HepG2 (cell line): ENCODE measurements around the gene FHL1. TPM values are rescaled to one million over a fixed set of nuclear protein-coding genes. Genes with fewer than 3 reads are reported as not detected.

ENCODE experiments used
- ATAC-seq: fragments of 200-7000 bp; cut with Tn5 transposase; 3 replicates; pipeline ENCODE4 v1.9.1; 2020; ENCODE audit warnings: mild to moderate bottlenecking, moderate library complexity
- BruUV-seq: library from RNA; stranded (reverse); fragments of 400-500 nt; replicated peaks from 2 replicates; lab custom pipeline; 2021; lab: Mats Ljungman, UMichigan
- CTCF ChIA-PET: fragments of 300-600 bp; formaldehyde crosslinking; extraction: SDS; loops from one replicate; lab custom pipeline; 2021; ENCODE audit warnings: low total read pairs, inconsistent platforms, low intra/inter-chr PET ratio; lab: Yijun Ruan, JAX
- POLR2A ChIA-PET: fragments of 350-600 bp; sonication (Branson Sonifier 250); formaldehyde crosslinking; loops from one replicate; lab custom pipeline; 2020; ENCODE audit warnings: antibody characterized with exemption, inconsistent platforms; lab: Yijun Ruan, JAX
- DNase-seq: peaks from one replicate; pipeline ENCODE4 v3.0.0-alpha.2; 2015; ENCODE audit warnings: low spot score
- FAIRE-seq: peaks from 3 replicates; lab custom pipeline; 2011; peaks lifted over from hg19 to GRCh38; lab: Jason Lieb, UNC
- H2AFZ ChIP-seq: one replicate; pipeline ENCODE4 v1.6.1; 2011; ENCODE audit warnings: low read length, inconsistent platforms
- H3K27ac ChIP-seq: fragments of 300-600 bp; 3 replicates; pipeline ENCODE4 v1.8.0; 2011; ENCODE audit warnings: mixed run types, mild to moderate bottlenecking, mixed read lengths, low read length, inconsistent platforms; ENCODE audit not compliant: insufficient read depth; ENCODE audit errors: extremely low read length
- H3K27me3 ChIP-seq, 2 experiments: fragments of 200-600 bp in 1 of 2; 2 replicates in 1 of 2; 3 replicates in 1 of 2; pipeline versions ENCODE4 v1.6.0 to v1.8.0; 2011; ENCODE audit warnings: low read length in 2 of 2, mild to moderate bottlenecking in 2 of 2, moderate library complexity in 2 of 2, inconsistent platforms in 1 of 2; ENCODE audit not compliant: insufficient read depth in 2 of 2, control insufficient read depth in 1 of 2
- H3K36me3 ChIP-seq, 2 experiments: fragments of 200-600 bp in 1 of 2; replicated peaks in 1 of 2; 2 replicates in 1 of 2; 3 replicates in 1 of 2; pipeline versions ENCODE4 v1.5.1 to v1.8.0; 2011; ENCODE audit warnings: low read length in 2 of 2, inconsistent platforms in 1 of 2; ENCODE audit not compliant: insufficient read depth in 2 of 2, control insufficient read depth in 1 of 2
- H3K4me1 ChIP-seq: 2 replicates; pipeline ENCODE4 v1.5.1; 2012; ENCODE audit warnings: low read length, inconsistent platforms; ENCODE audit not compliant: insufficient read depth
- H3K4me2 ChIP-seq: 2 replicates; pipeline ENCODE4 v1.6.0; 2011; ENCODE audit warnings: low read depth, low read length, inconsistent platforms
- H3K4me3 ChIP-seq, 3 experiments: fragments of 200-600 bp in 1 of 3; sonication (generic), shearing (Covaris generic) in 1 of 3; replicated peaks in 1 of 3; 2 replicates each; pipeline ENCODE4 v1.5.1; 2011 to 2016; ENCODE audit warnings: low read length in 3 of 3, inconsistent platforms in 2 of 3, low read depth in 2 of 3, mild to moderate bottlenecking in 2 of 3, control low read depth in 1 of 3, mixed read lengths in 1 of 3; ENCODE audit not compliant: insufficient read depth in 1 of 3
- H3K79me2 ChIP-seq: one replicate; pipeline ENCODE4 v1.6.1; 2011; ENCODE audit warnings: low read length, inconsistent platforms; ENCODE audit not compliant: insufficient read depth
- H3K9ac ChIP-seq: 2 replicates; pipeline ENCODE4 v1.6.0; 2011; ENCODE audit warnings: mild to moderate bottlenecking, low read depth, low read length, inconsistent platforms; ENCODE audit not compliant: insufficient read depth
- H3K9me3 ChIP-seq: 2 replicates; pipeline ENCODE4 v1.5.1; 2012; ENCODE audit warnings: mild to moderate bottlenecking, low read length
- H4K20me1 ChIP-seq: 2 replicates; pipeline ENCODE4 v1.6.0; 2011; ENCODE audit warnings: inconsistent platforms, mild to moderate bottlenecking, low read length, moderate library complexity; ENCODE audit not compliant: insufficient read depth
- GABPB1 ChIP-seq: IDR thresholded peaks from 2 replicates; pipeline ENCODE4 v1.6.1; 2016; ENCODE audit warnings: mild to moderate bottlenecking, missing genetic modification reagents, moderate library complexity, missing compliant biosample characterization
- KLF16 ChIP-seq, 2 experiments: sonication (generic) in 1 of 2; formaldehyde crosslinking in 1 of 2; IDR thresholded peaks; 2 replicates each; pipeline versions ENCODE4 v1.6.1 to v1.8.0; 2016 to 2023; ENCODE audit warnings: missing genetic modification reagents in 2 of 2, missing compliant biosample characterization in 1 of 2
- MBD4 ChIP-seq: IDR thresholded peaks from 2 replicates; pipeline ENCODE4 v1.6.1; 2012; ENCODE audit warnings: low read length, inconsistent platforms, borderline replicate concordance
- MTA3 ChIP-seq: sonication (generic); formaldehyde crosslinking; IDR thresholded peaks from 2 replicates; pipeline ENCODE4 v1.4.0; 2020; ENCODE audit warnings: missing genetic modification reagents
- NFYC ChIP-seq: IDR thresholded peaks from 2 replicates; pipeline ENCODE4 v1.6.1; 2016; ENCODE audit warnings: missing genetic modification reagents, missing compliant biosample characterization
- NR1H2 ChIP-seq: sonication (generic); formaldehyde crosslinking; IDR thresholded peaks from 2 replicates; pipeline ENCODE4 v1.8.1; 2022; ENCODE audit warnings: low read depth, missing genetic modification reagents, borderline replicate concordance
- RNF219 ChIP-seq: sonication (generic); formaldehyde crosslinking; IDR thresholded peaks from 2 replicates; pipeline ENCODE4 v1.5.0; 2020; ENCODE audit warnings: mild to moderate bottlenecking, missing genetic modification reagents
- YEATS4 ChIP-seq: sonication (generic); formaldehyde crosslinking; IDR thresholded peaks from 2 replicates; pipeline ENCODE4 v1.4.0; 2020; ENCODE audit warnings: missing genetic modification reagents, borderline replicate concordance
- ZFP90 ChIP-seq: sonication (generic); formaldehyde crosslinking; IDR thresholded peaks from 2 replicates; pipeline ENCODE4 v1.8.0; 2022; ENCODE audit warnings: missing genetic modification reagents, mild to moderate bottlenecking, inconsistent platforms, borderline replicate concordance
- ZNF44 ChIP-seq: sonication (generic); formaldehyde crosslinking; IDR thresholded peaks from 2 replicates; pipeline ENCODE4 v1.5.1; 2020; ENCODE audit warnings: mild to moderate bottlenecking, missing genetic modification reagents
- ZNF451 ChIP-seq: sonication (generic); formaldehyde crosslinking; IDR thresholded peaks from 2 replicates; pipeline ENCODE4 v1.5.0; 2020; ENCODE audit warnings: mild to moderate bottlenecking, missing genetic modification reagents
- ZNF567 ChIP-seq: sonication (generic); formaldehyde crosslinking; IDR thresholded peaks from 2 replicates; pipeline ENCODE4 v1.8.1; 2023; ENCODE audit warnings: mild to moderate bottlenecking, missing genetic modification reagents, borderline replicate concordance
- ZNF615 ChIP-seq: sonication (generic); formaldehyde crosslinking; IDR thresholded peaks from 2 replicates; pipeline ENCODE4 v1.5.0; 2020; ENCODE audit warnings: mild to moderate bottlenecking, missing genetic modification reagents, borderline replicate concordance
- WGBS: methylation state at CpG from one replicate; pipeline ENCODE4 v1.1.6; 2017; ENCODE audit warnings: low lambda C conversion rate; 5-methylcytosine and 5-hydroxymethylcytosine counted together
- in situ Hi-C: cut with HindIII; loops from 2 replicates; pipeline ENCODE4 v1.10.0; 2017; ENCODE audit warnings: low pct_unique_long_range_greater_than_20kb; ENCODE audit not compliant: extremely low pct_ligation_motif_present
- intact Hi-C: fragments of 100-400 bp; cut with micrococcal nuclease; formaldehyde crosslinking; loops from one replicate; pipeline ENCODE4 v1.10.0; 2022; ENCODE audit not compliant: unreplicated experiment
- polyA plus RNA-seq, 8 experiments: library from polyadenylated mRNA; depleted of rRNA in 3 of 8; stranded (reverse) in 7 of 8; unstranded in 1 of 8; fragments of >200 nt; fragmentation: Illumina TruSeq in 4 of 8; extraction: Trizol in 4 of 8; gene quantifications; 2 replicates each; pipeline versions ENCODE4 v1.2.1 to v1.2.3, GENCODE V29; 2011 to 2016; ENCODE audit warnings: low read depth in 4 of 8, missing spikeins in 1 of 8, mixed read lengths in 1 of 8; ENCODE audit not compliant: insufficient read depth in 1 of 8
- total RNA-seq, 5 experiments: library from RNA; depleted of rRNA; stranded (reverse); fragments of >200 nt; fragmentation: Illumina TruSeq; extraction: Trizol; gene quantifications; 2 replicates each; pipeline ENCODE4 v1.2.3, GENCODE V29; 2016; ENCODE audit warnings: low read depth in 1 of 5
- TF ChIP-seq, protein P1 (sequence below): sonication (generic); formaldehyde crosslinking; IDR thresholded peaks from 2 replicates; pipeline ENCODE4 v1.4.0; 2020; ENCODE audit warnings: mild to moderate bottlenecking, missing genetic modification reagents

The FHL1 gene
- total and polyA plus RNA-seq, 2 of the 13 experiments (the other 11 are each of a cell fraction or from before 2014, with no cell fraction given) = 0.33 TPM; not detected in 1

GRCh38 chrX:136189222-136189621 is 41.9 kb downstream of the FHL1 start:
- FAIRE-seq = no peak
- H3K36me3 ChIP-seq = no peaks in the 10 kb centered on the region
- no peaks in the 10 kb centered on the region for H3K4me1 ChIP-seq
- H3K9ac ChIP-seq = no peak overlapping the region
- WGBS = 4% methylated on average over 2 of the region's 2 CpGs
- no peak overlapping the region for H2AFZ ChIP-seq
- H3K9me3 ChIP-seq = no peaks in the 10 kb centered on the region
- H4K20me1 ChIP-seq = no peaks in the 10 kb centered on the region
- CTCF ChIA-PET = no interaction called here
- POLR2A ChIA-PET = no interaction called here
- no TSS peak for BruUV-seq
- TF ChIP-seq KLF16 (CRISPR knock-in tag; IDR thresholded peaks at IDR 0.05) = no peak
- TF ChIP-seq ZNF615 (CRISPR knock-in tag) = no peak
- TF ChIP-seq MBD4 = no peak
- TF ChIP-seq, protein P1, sequence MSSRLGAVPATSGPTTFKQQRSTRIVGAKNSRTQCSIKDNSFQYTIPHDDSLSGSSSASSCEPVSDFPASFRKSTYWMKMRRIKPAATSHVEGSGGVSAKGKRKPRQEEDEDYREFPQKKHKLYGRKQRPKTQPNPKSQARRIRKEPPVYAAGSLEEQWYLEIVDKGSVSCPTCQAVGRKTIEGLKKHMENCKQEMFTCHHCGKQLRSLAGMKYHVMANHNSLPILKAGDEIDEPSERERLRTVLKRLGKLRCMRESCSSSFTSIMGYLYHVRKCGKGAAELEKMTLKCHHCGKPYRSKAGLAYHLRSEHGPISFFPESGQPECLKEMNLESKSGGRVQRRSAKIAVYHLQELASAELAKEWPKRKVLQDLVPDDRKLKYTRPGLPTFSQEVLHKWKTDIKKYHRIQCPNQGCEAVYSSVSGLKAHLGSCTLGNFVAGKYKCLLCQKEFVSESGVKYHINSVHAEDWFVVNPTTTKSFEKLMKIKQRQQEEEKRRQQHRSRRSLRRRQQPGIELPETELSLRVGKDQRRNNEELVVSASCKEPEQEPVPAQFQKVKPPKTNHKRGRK = no peak
- TF ChIP-seq ZNF451 (CRISPR knock-in tag) = no peak
- TF ChIP-seq YEATS4 (CRISPR knock-in tag) = no peak
- TF ChIP-seq ZNF44 (CRISPR knock-in tag) = no peak
- no peak for TF ChIP-seq MTA3 (CRISPR knock-in tag)
- TF ChIP-seq RNF219 (CRISPR knock-in tag) = no peak
- TF ChIP-seq ZFP90 (CRISPR knock-in tag) = no peak
- TF ChIP-seq NFYC (CRISPR knock-in tag) = no peak
- TF ChIP-seq GABPB1 = no peak
- no peak for TF ChIP-seq ZNF567 (CRISPR knock-in tag)
- TF ChIP-seq NR1H2 = no peak
- TF ChIP-seq, all 625 proteins: peak for 0
- intact Hi-C loops = no loop called here
- Histone ChIP-seq H3K27ac (no peak overlapping the region), H3K4me2 (no peak overlapping the region), H3K79me2 (no peaks in the 10 kb centered on the region), H3K4me3 (no peak overlapping the region), H3K27me3 (no peaks in the 10 kb centered on the region)
- in situ Hi-C loops = no loop called here
- DNase-seq (no peak), ATAC-seq (no peak)
